ENCODE data around the gene FKBP1B. TPM values are rescaled to one million over a fixed set of nuclear protein-coding genes. Genes with fewer than 3 reads are reported as not detected.

FKBP1B gene
- polyA plus RNA-seq, 2 of the 4 experiments (the other 2 are of a cell fraction): 8.5 to 16.1 TPM

DNA sequence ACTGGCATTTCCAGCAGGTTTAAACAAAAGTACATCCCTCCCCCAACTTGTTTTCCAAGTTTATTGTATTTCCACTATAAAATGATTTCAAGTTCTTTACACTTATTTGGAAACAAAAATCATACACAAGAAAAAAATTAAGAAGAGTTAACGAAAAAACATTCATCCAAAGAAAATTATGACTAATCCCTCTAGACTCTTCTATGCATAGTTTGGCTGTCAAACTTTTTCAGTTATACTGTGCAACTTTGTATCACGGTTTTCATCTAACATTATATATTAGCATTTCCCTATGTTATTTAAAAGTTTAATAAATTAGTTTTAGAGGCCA lies 3.0 kb upstream of the FKBP1B start (continued):
- no peak for TF ChIP-seq HOXB13 (CRISPR knock-in tag; IDR thresholded peaks at IDR 0.05; ENCODE audit: low read depth)

- Histone ChIP-seq H3K9me3 (no peaks in the 10 kb centered on the region), H3K4me3 (peak within 1 kb of the TSS; percentile 66), H3K4me1 (peaks cover 24% of the 10 kb centered on the region), H3K27ac (peak within 1 kb of the TSS; percentile 70 to 85), H3K4me2 (peak within 1 kb of the TSS; percentile 80)
- WGBS (ENCODE audit: missing lambda C conversion rate): 2% methylated on average over 30 of the region's 38 CpGs
- DNase-seq (ENCODE audit: low read depth in 1 of 2, low spot score in 1 of 2) (peak; percentile 93 to 99), ATAC-seq (peak; percentile 92 to 98), FAIRE-seq (no peak)
- ChIA-PET POLR2A (interaction anchor here (0.6 to 1.8 kb wide), 14 partner anchors 11 to 120 kb away, joined by 3 to 27 read pairs (median 6); partner anchors contain the start of genes ATAD2B, SF3B6, TP53I3 and UBXN2A), CTCF (interaction anchor here (0.9 to 1.8 kb wide), 7 partner anchors 8 to 120 kb away, joined by 3 to 7 read pairs (median 5); partner anchors contain the start of genes ATAD2B and TP53I3)
- TF ChIP-seq MAFK (IDR thresholded peaks at IDR 0.05; ENCODE audit: partially characterized antibody): no peak
- no peak for TF ChIP-seq RFX5 (IDR thresholded peaks at IDR 0.05)
- TF ChIP-seq KDM1A (IDR thresholded peaks at IDR 0.05; ENCODE audit: low read depth): no peak
- TF ChIP-seq ZNF302 (CRISPR knock-in tag; IDR thresholded peaks at IDR 0.05): no peak
- TF ChIP-seq, protein P1, sequence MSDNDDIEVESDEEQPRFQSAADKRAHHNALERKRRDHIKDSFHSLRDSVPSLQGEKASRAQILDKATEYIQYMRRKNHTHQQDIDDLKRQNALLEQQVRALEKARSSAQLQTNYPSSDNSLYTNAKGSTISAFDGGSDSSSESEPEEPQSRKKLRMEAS (IDR thresholded peaks at IDR 0.05): peak; percentile 73
- TF ChIP-seq CHD4 (IDR thresholded peaks at IDR 0.05; ENCODE audit: borderline replicate concordance): no peak
- peak; percentile 73 to 75; a peak in 4 of 5 replicates for TF ChIP-seq JUN (IDR thresholded peaks at IDR 0.05)
- TF ChIP-seq, protein P2, sequence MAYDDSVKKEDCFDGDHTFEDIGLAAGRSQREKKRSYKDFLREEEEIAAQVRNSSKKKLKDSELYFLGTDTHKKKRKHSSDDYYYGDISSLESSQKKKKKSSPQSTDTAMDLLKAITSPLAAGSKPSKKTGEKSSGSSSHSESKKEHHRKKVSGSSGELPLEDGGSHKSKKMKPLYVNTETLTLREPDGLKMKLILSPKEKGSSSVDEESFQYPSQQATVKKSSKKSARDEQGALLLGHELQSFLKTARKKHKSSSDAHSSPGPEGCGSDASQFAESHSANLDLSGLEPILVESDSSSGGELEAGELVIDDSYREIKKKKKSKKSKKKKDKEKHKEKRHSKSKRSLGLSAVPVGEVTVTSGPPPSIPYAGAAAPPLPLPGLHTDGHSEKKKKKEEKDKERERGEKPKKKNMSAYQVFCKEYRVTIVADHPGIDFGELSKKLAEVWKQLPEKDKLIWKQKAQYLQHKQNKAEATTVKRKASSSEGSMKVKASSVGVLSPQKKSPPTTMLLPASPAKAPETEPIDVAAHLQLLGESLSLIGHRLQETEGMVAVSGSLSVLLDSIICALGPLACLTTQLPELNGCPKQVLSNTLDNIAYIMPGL (CRISPR knock-in tag; IDR thresholded peaks at IDR 0.05; ENCODE audit: borderline replicate concordance): no peak
- TF ChIP-seq EP300 (IDR thresholded peaks at IDR 0.05): no peak
- TF ChIP-seq FOSL2 (IDR thresholded peaks at IDR 0.05): no peak
- TF ChIP-seq FOSL2 (CRISPR knock-in tag; IDR thresholded peaks at IDR 0.05): no peak
- TF ChIP-seq, protein P3, sequence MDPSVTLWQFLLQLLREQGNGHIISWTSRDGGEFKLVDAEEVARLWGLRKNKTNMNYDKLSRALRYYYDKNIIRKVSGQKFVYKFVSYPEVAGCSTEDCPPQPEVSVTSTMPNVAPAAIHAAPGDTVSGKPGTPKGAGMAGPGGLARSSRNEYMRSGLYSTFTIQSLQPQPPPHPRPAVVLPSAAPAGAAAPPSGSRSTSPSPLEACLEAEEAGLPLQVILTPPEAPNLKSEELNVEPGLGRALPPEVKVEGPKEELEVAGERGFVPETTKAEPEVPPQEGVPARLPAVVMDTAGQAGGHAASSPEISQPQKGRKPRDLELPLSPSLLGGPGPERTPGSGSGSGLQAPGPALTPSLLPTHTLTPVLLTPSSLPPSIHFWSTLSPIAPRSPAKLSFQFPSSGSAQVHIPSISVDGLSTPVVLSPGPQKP (IDR thresholded peaks at IDR 0.05; ENCODE audit: low read depth, low read length): no peak
- TF ChIP-seq PBX3 (IDR thresholded peaks at IDR 0.05): no peak
- TF ChIP-seq ZC3H11A (IDR thresholded peaks at IDR 0.05): no peak
- TF ChIP-seq HEYL (CRISPR knock-in tag; IDR thresholded peaks at IDR 0.05): no peak
- no peak for TF ChIP-seq TFCP2L1 (CRISPR knock-in tag; IDR thresholded peaks at IDR 0.05)
- TF ChIP-seq RCOR1 (IDR thresholded peaks at IDR 0.05; ENCODE audit: low read depth, low read length): no peak
- no peak for TF ChIP-seq CBX8 (IDR thresholded peaks at IDR 0.05)
- no peak for TF ChIP-seq HOXB13 (CRISPR knock-in tag; IDR thresholded peaks at IDR 0.05; ENCODE audit: low read depth)
- TF ChIP-seq PHF8 (IDR thresholded peaks at IDR 0.05; ENCODE audit: borderline replicate concordance, low read depth): peak; percentile 83
- TF ChIP-seq, protein P4, sequence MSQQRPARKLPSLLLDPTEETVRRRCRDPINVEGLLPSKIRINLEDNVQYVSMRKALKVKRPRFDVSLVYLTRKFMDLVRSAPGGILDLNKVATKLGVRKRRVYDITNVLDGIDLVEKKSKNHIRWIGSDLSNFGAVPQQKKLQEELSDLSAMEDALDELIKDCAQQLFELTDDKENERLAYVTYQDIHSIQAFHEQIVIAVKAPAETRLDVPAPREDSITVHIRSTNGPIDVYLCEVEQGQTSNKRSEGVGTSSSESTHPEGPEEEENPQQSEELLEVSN (IDR thresholded peaks at IDR 0.05; ENCODE audit: borderline replicate concordance, low read depth): peak; percentile 77; the same call in 1 of the 2 replicates
- TF ChIP-seq JUNB (IDR thresholded peaks at IDR 0.05): no peak
- TF ChIP-seq POLR2AphosphoS2 (conservative IDR thresholded peaks at IDR 0.05; ENCODE audit: low read length): no peak
- TF ChIP-seq REST (IDR thresholded peaks at IDR 0.05): no peak
- TF ChIP-seq EHF (CRISPR knock-in tag; IDR thresholded peaks at IDR 0.05): no peak
- peak; percentile 41; the same call in 2 of the 3 replicates for TF ChIP-seq BCL3 (IDR thresholded peaks at IDR 0.05)
- TF ChIP-seq BHLHE40 (IDR thresholded peaks at IDR 0.05; ENCODE audit: low read depth, low read length): 0 out of 2 replicates have a peak, but pooled peaks have one; percentile 17
- TF ChIP-seq FOXS1 (CRISPR knock-in tag; IDR thresholded peaks at IDR 0.05): no peak
- no peak for TF ChIP-seq ZSCAN20 (CRISPR knock-in tag; IDR thresholded peaks at IDR 0.05)
Measured at GRCh38 chr2:24046930-24047702, 2.4 kb upstream of the FKBP1B start, which contains the start of gene WDCP. Gene WDCP (minus strand): TSS chr2:24047391. CDS start chr2:24039494, 7,897 bp downstream.

Data from A549 (cell line).